GM12801 (cell line): ENCODE data around the gene BEST2.

Experiments
- CTCF ChIP-seq: IDR thresholded peaks from one replicate; pipeline ENCODE4 v1.5.1; 2011; ENCODE audit warnings: control low read depth; ENCODE audit not compliant: insufficient read length; ENCODE audit errors: extremely low read depth

The BEST2 gene

GRCh38 chr19:12804051-12804450, 52.5 kb downstream of the BEST2 start:
- no peak for TF ChIP-seq CTCF

GRCh38 chr19:12806242-12807081, 54.9 kb downstream of the BEST2 start, which contains the start of gene RNASEH2A:
Gene RNASEH2A, plus strand, starts transcription at chr19:12806584. Its CDS starts 90 bp downstream, at chr19:12806674.
- no peak for TF ChIP-seq CTCF
